ENCODE data around the gene AVP. TPM values are rescaled to one million over a fixed set of nuclear protein-coding genes. Genes with fewer than 3 reads are reported as not detected.
A peak's percentile ranks its signal among the peaks of the same experiment; 100 is the strongest.

The AVP gene
- total RNA-seq, 4 donors from 2014 or later = not detected

GRCh38 chr20:3045042-3045815 is 39.3 kb downstream of the AVP start:
- DNase-seq (ENCODE audit: low spot score) = peak; percentile 55
- TF ChIP-seq CTCF (IDR thresholded peaks at IDR 0.05) = no peak
- ATAC-seq (ENCODE audit: low FRiP score) = peak; percentile 70

GRCh38 chr20:3044336-3044965 is 40.1 kb downstream of the AVP start:
- DNase-seq (ENCODE audit: low spot score) (no peak), ATAC-seq (ENCODE audit: low FRiP score) (no peak)
- TF ChIP-seq CTCF (IDR thresholded peaks at IDR 0.05) = no peak

GRCh38 chr20:3043322-3043721 is 41.2 kb downstream of the AVP start, which contains the start of gene GNRH2:
Gene GNRH2 (plus strand): TSS chr20:3043622. CDS start chr20:3044415, 793 bp downstream.
- no peak for ATAC-seq (ENCODE audit: low FRiP score)
- TF ChIP-seq CTCF (IDR thresholded peaks at IDR 0.05) = no peak
- no peak for DNase-seq (ENCODE audit: low spot score)

GRCh38 chr20:3042625-3043024 is 41.9 kb downstream of the AVP start:
- ATAC-seq (ENCODE audit: low FRiP score) (no peak), DNase-seq (ENCODE audit: low spot score) (no peak)
- no peak for TF ChIP-seq CTCF (IDR thresholded peaks at IDR 0.05)

GRCh38 chr20:3041854-3042409 is 42.6 kb downstream of the AVP start:
- no peak for DNase-seq (ENCODE audit: low spot score)
- TF ChIP-seq CTCF (IDR thresholded peaks at IDR 0.05) = no peak
- ATAC-seq (ENCODE audit: low FRiP score) = no peak

- ATAC-seq (ENCODE audit: low FRiP score) (no peak), DNase-seq (ENCODE audit: low spot score) (no peak)
- no peak for TF ChIP-seq CTCF (IDR thresholded peaks at IDR 0.05)
Measured at GRCh38 chr20:3040086-3040485, 44.4 kb downstream of the AVP start.

All from omental fat pad (tissue), 4 donors.